ENCODE data around the gene DOHH.
"Not testable (repeated sequence)": the region's sequence is repeated elsewhere in the genome, so short reads cannot be mapped to it uniquely, and the experiment has no call there.

Gene DOHH

GRCh38 chr19:3462991-3463713, 37.3 kb downstream of the DOHH start:
- DNase-seq (ENCODE audit: low read depth in 1 of 2, low spot score in 1 of 2): no peak

GRCh38 chr19:3459965-3460582, 40.4 kb downstream of the DOHH start:
- no peak for DNase-seq (ENCODE audit: low read depth in 1 of 2, low spot score in 1 of 2)

GRCh38 chr19:3459089-3459881, 41.2 kb downstream of the DOHH start:
- no peak for DNase-seq (ENCODE audit: low read depth in 1 of 2, low spot score in 1 of 2)

GRCh38 chr19:3458229-3459088, 42.0 kb downstream of the DOHH start:
- DNase-seq (ENCODE audit: low read depth in 1 of 2, low spot score in 1 of 2): no peak

- no peak for DNase-seq (ENCODE audit: low read depth in 1 of 2, low spot score in 1 of 2)
Observed at GRCh38 chr19:3457528-3458228, 42.8 kb downstream of the DOHH start.

- DNase-seq (ENCODE audit: low read depth in 1 of 2, low spot score in 1 of 2): no peak
Observed at GRCh38 chr19:3456925-3457527, 43.4 kb downstream of the DOHH start.

- no peak for DNase-seq (ENCODE audit: low read depth in 1 of 2, low spot score in 1 of 2)
Observed at GRCh38 chr19:3455960-3456601, 44.4 kb downstream of the DOHH start.

GRCh38 chr19:3455393-3455955, 45.0 kb downstream of the DOHH start:
- DNase-seq (ENCODE audit: low read depth in 1 of 2, low spot score in 1 of 2): no peak

GRCh38 chr19:3454656-3455392, 45.6 kb downstream of the DOHH start:
- DNase-seq (ENCODE audit: low read depth in 1 of 2, low spot score in 1 of 2): no peak

- DNase-seq (ENCODE audit: low read depth in 1 of 2, low spot score in 1 of 2): no peak
Observed at GRCh38 chr19:3453840-3454239, 46.6 kb downstream of the DOHH start.

GRCh38 chr19:3452942-3453214, 47.6 kb downstream of the DOHH start:
- DNase-seq (ENCODE audit: low read depth in 1 of 2, low spot score in 1 of 2): not testable (repeated sequence)

- no peak for DNase-seq (ENCODE audit: low read depth in 1 of 2, low spot score in 1 of 2)
Observed at GRCh38 chr19:3452171-3452941, 48.1 kb downstream of the DOHH start.

- DNase-seq (ENCODE audit: low read depth in 1 of 2, low spot score in 1 of 2): no peak
Observed at GRCh38 chr19:3451451-3451866, 49.0 kb downstream of the DOHH start.

- no peak for DNase-seq (ENCODE audit: low read depth in 1 of 2, low spot score in 1 of 2)
Observed at GRCh38 chr19:3450796-3451411, 49.6 kb downstream of the DOHH start.

- no peak for DNase-seq (ENCODE audit: low read depth in 1 of 2, low spot score in 1 of 2)
Observed at GRCh38 chr19:3448616-3449334, 51.7 kb downstream of the DOHH start.

GRCh38 chr19:3446657-3447056, 53.8 kb downstream of the DOHH start:
- not testable (repeated sequence) for DNase-seq (ENCODE audit: low read depth in 1 of 2, low spot score in 1 of 2)

- DNase-seq (ENCODE audit: low read depth in 1 of 2, low spot score in 1 of 2): no peak
Observed at GRCh38 chr19:3444695-3445234, 55.7 kb downstream of the DOHH start.

Measured in activated T-helper 1 cell treated with anti-CD3 and anti-CD28 coated beads, Interleukin-2, amount 50 U/mL, for 16 hours (primary cell).